ENCODE data around the gene CNNM4. TPM values are rescaled to one million over a fixed set of nuclear protein-coding genes. Genes with fewer than 3 reads are reported as not detected.

Gene CNNM4
- total and polyA plus RNA-seq, 4 experiments from 2014 or later = 0.94 to 7.2 (median 6.0) TPM

DNA sequence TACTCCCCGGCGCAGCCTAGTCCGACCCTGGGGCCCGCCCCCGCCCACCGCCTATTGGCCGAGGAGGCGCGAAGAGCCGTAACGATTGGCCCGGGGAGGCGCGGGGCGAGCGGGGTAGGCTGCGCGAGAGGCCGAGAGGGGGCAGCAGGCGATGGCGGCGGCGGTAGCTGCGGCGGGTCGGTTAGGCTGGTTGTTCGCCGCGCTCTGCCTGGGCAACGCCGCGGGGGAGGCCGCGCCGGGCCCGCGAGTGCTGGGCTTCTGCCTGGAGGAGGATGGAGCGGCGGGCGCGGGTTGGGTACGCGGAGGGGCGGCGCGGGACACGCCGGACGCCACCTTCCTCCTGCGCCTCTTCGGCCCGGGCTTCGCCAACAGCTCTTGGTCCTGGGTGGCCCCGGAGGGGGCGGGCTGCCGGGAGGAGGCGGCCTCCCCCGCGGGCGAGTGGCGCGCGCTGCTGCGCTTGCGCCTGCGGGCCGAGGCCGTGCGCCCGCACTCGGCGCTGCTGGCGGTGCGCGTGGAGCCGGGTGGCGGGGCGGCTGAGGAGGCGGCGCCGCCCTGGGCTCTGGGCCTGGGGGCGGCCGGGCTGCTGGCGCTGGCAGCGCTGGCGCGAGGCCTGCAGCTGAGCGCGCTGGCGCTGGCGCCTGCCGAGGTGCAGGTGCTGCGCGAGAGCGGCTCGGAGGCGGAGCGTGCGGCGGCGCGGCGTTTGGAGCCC is 55.6 kb downstream of the CNNM4 start, which contains the start of gene CNNM3:
Gene CNNM3, plus strand, starts transcription at position 142 of the 709 bp plus-strand sequence. Its CDS starts 10 bp downstream, at position 152.
- H3K4me3 ChIP-seq (ENCODE audit: low read length in 2 of 2) = peak within 1 kb of the TSS; percentile 82 to 83
- peaks cover 9% of the 10 kb centered on the region for H3K36me3 ChIP-seq (ENCODE audit: insufficient read depth, low read length)
- intact Hi-C loops (cut with micrococcal nuclease) = loop anchor here (1.0 to 5.0 kb wide), 9 partner anchors 10 to 296 kb away; partner anchors contain the start of genes ANKRD36, ANKRD39, CNNM4 and LMAN2L
- Mint-ChIP-seq H3K36me3 (peaks cover 7 to 36% of the 10 kb centered on the region in 2 donors), H3K27me3 (no peaks in the 10 kb centered on the region), H3K27ac (peak within 1 kb of the TSS; percentile 74 to 96 (median 93)), H3K9me3 (no peaks in the 10 kb centered on the region), H3K4me1 (peaks cover 50 to 76% (median 61%) of the 10 kb centered on the region in 4 donors), H3K4me3 (peak within 1 kb of the TSS; percentile 93 to 97 (median 95))
- no peaks in the 10 kb centered on the region for H3K9me3 ChIP-seq (ENCODE audit: control insufficient read depth in 1 of 2, low read length in 2 of 2)
- no peaks in the 10 kb centered on the region for H3K27me3 ChIP-seq (ENCODE audit: insufficient read depth, low read length)
- ChIA-PET CTCF (ENCODE audit: partially characterized antibody) (interaction anchor here (0.8 to 6.8 kb wide), 9 partner anchors 9 to 143 kb away, joined by 3 to 32 read pairs (median 6); partner anchors contain the start of gene ANKRD39), POLR2A (ENCODE audit: partially characterized antibody) (interaction anchor here (0.6 to 7.6 kb wide), 30 partner anchors 10 to 671 kb away, joined by 3 to 104 read pairs (median 4); partner anchors contain the start of genes ANKRD36, ANKRD39, ARID5A and CNNM4)
- DNase-seq = peak; percentile 93 to 97 (median 94)
- H3K27ac ChIP-seq (ENCODE audit: low read depth, low read length) = peak within 1 kb of the TSS; percentile 77
- peaks cover 57% of the 10 kb centered on the region for H3K4me1 ChIP-seq (ENCODE audit: insufficient read depth, low read length)

DNA sequence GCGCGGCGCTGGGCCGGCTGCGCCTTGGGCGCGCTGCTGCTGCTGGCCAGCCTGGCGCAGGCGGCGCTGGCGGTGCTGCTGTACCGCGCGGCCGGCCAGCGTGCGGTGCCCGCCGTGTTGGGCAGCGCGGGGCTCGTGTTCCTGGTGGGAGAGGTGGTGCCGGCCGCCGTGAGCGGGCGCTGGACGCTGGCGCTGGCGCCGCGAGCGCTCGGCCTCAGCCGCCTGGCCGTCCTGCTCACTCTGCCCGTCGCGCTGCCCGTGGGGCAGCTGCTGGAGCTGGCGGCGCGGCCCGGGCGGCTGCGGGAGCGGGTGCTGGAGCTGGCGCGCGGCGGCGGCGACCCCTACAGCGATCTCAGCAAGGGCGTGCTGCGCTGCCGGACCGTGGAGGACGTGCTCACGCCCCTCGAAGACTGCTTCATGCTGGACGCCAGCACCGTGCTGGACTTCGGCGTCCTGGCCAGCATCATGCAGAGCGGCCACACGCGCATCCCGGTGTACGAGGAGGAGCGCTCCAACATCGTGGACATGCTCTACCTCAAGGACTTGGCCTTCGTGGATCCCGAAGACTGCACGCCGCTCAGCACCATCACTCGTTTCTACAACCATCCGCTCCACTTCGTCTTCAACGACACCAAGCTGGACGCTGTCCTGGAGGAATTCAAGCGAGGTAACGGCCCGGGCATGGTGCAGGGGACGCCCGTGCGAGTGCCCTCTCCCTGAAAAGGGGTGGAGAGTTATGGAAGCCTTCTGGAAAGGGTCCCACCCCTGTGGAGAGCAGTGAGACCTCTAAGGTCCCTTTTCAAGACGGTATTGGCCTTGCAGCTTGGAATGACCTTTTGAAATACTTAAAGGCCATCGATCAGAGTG is 56.4 kb downstream of the CNNM4 start:
- Histone ChIP-seq H3K27me3 (ENCODE audit: insufficient read depth, low read length) (no peaks in the 10 kb centered on the region), H3K27ac (ENCODE audit: low read depth, low read length) (peak overlapping the region; percentile 27), H3K4me1 (ENCODE audit: insufficient read depth, low read length) (peaks cover 61% of the 10 kb centered on the region), H3K36me3 (ENCODE audit: insufficient read depth, low read length) (peaks cover 9% of the 10 kb centered on the region), H3K4me3 (ENCODE audit: low read length in 2 of 2) (peak overlapping the region; percentile 63 to 74), H3K9me3 (ENCODE audit: control insufficient read depth in 1 of 2, low read length in 2 of 2) (no peaks in the 10 kb centered on the region)
- Mint-ChIP-seq H3K4me3 (peak overlapping the region; percentile 80 to 92 (median 87)), H3K36me3 (peaks cover 7 to 37% of the 10 kb centered on the region in 2 donors), H3K27ac (peak overlapping the region in 5 of 7 donors; percentile 19 to 84 (median 48)), H3K27me3 (no peaks in the 10 kb centered on the region), H3K4me1 (peaks cover 53 to 73% (median 63%) of the 10 kb centered on the region in 4 donors), H3K9me3 (no peaks in the 10 kb centered on the region)
- POLR2A ChIA-PET (ENCODE audit: partially characterized antibody) = interaction anchor here (0.8 to 7.6 kb wide), 28 partner anchors 9 to 672 kb away, joined by 3 to 104 read pairs (median 6); partner anchors contain the start of genes ANKRD36, ANKRD39, ARID5A and CNNM4
- CTCF ChIA-PET (ENCODE audit: partially characterized antibody) = interaction anchor here (0.7 to 6.8 kb wide), 15 partner anchors 10 to 142 kb away, joined by 3 to 32 read pairs (median 5); partner anchors contain the start of genes ANKRD39 and CNNM4
- DNase-seq = no peak
- intact Hi-C loops (cut with micrococcal nuclease) = loop anchor here (1.0 to 5.0 kb wide), 9 partner anchors 11 to 295 kb away; partner anchors contain the start of genes ANKRD36, ANKRD39, CNNM4 and LMAN2L

DNA sequence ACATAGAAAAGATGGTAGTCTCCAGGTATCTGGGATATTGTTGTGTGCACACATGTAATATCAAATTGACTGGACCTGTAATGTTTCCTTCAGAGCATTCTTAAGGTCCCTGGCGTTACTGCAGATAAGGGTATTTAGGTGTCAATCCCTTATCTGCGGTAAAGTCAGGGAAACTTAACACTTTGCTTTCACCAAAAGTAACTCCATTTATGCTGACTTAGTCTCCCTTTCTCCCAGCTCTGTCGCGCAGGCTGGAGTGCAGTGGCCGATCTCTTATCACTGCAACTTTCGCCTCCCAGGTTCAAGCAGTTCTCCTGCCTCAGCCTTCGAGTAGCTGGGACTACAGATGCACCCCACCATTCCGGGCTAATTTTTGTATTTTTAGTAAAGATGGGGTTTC is 57.2 kb downstream of the CNNM4 start:
- H3K4me3 Mint-ChIP-seq = peak overlapping the region; percentile 80 to 92 (median 87)
- H3K27me3 Mint-ChIP-seq = no peaks in the 10 kb centered on the region
- peaks cover 49 to 70% (median 59%) of the 10 kb centered on the region in 4 donors for H3K4me1 Mint-ChIP-seq
- no peaks in the 10 kb centered on the region for H3K9me3 Mint-ChIP-seq
- intact Hi-C loops (cut with micrococcal nuclease) = loop anchor here (5.0 kb wide), 2 partner anchors 56 to 294 kb away; partner anchors contain the start of genes ANKRD36 and CNNM4
- no peak for DNase-seq
- CTCF ChIA-PET (ENCODE audit: partially characterized antibody) = interaction anchor here (0.7 to 6.8 kb wide), 8 partner anchors 11 to 140 kb away, joined by 3 to 32 read pairs (median 4); partner anchors contain the start of genes ANKRD39 and CNNM4
- peak overlapping the region; percentile 11 to 84 (median 72) for H3K27ac Mint-ChIP-seq
- H3K4me3 ChIP-seq (ENCODE audit: low read length in 2 of 2) = peak overlapping the region; percentile 63 to 74
- peaks cover 16% of the 10 kb centered on the region for H3K36me3 ChIP-seq (ENCODE audit: insufficient read depth, low read length)
- H3K4me1 ChIP-seq (ENCODE audit: insufficient read depth, low read length) = peaks cover 61% of the 10 kb centered on the region
- H3K9me3 ChIP-seq (ENCODE audit: control insufficient read depth in 1 of 2, low read length in 2 of 2) = no peaks in the 10 kb centered on the region
- no peak overlapping the region for H3K27ac ChIP-seq (ENCODE audit: low read depth, low read length)
- POLR2A ChIA-PET (ENCODE audit: partially characterized antibody) = interaction anchor here (0.8 to 7.6 kb wide), 10 partner anchors 8 to 145 kb away, joined by 3 to 104 read pairs (median 7); partner anchors contain the start of genes ANKRD39 and CNNM4
- H3K27me3 ChIP-seq (ENCODE audit: insufficient read depth, low read length) = no peaks in the 10 kb centered on the region
- peaks cover 7 to 39% of the 10 kb centered on the region in 2 donors for H3K36me3 Mint-ChIP-seq

DNA sequence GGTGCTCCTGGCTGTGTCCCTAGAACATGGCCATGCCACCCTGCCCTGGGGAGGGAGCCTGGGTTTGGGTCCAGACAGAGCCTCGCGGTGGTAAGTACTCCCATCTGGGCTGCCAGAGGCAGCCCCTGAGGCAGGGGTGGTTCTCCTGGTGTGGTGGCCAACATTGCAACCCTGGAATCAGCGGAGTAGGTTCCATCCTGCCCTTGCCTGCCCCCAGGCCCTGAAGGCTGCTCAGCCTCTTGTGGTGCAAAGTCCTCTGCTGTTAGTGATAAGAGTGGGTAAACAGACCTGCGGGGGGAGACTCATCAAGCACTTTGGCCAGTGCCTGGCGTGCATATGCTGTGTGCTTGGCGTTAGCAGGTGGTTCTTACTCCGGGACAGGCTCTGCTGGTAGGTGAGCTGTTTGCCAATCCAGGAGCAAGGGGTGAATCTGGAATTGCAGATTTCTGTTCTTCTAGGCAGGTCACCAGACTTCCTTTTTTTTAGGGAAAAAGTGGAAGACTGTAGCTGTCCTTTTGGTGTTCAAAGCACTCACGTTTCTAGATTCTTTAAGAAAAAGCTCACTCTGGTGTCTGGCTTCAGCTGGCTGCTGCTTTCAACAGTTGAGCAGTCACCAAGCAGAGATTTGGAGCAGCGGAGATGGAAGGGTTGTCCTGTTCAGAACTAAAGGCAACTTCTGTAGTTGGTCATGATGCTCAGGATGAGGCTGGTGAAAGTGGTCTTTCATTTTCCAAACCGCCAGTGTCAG is 58.6 kb downstream of the CNNM4 start:
- no peaks in the 10 kb centered on the region for H3K9me3 Mint-ChIP-seq
- peaks cover 46 to 67% (median 58%) of the 10 kb centered on the region in 4 donors for H3K4me1 Mint-ChIP-seq
- no peaks in the 10 kb centered on the region for H3K27me3 Mint-ChIP-seq
- H3K27ac Mint-ChIP-seq = peak overlapping the region in 6 of 7 donors; percentile 43 to 90 (median 74)
- POLR2A ChIA-PET (ENCODE audit: partially characterized antibody) = interaction anchor here (0.6 to 7.6 kb wide), 11 partner anchors 9 to 673 kb away, joined by 3 to 80 read pairs (median 6); partner anchors contain the start of genes ANKRD39 and CNNM4
- no peaks in the 10 kb centered on the region for H3K9me3 ChIP-seq (ENCODE audit: control insufficient read depth in 1 of 2, low read length in 2 of 2)
- peaks cover 27% of the 10 kb centered on the region for H3K36me3 ChIP-seq (ENCODE audit: insufficient read depth, low read length)
- CTCF ChIA-PET (ENCODE audit: partially characterized antibody) = interaction anchor here (0.9 to 6.8 kb wide), 5 partner anchors 11 to 137 kb away, joined by 3 to 32 read pairs (median 5); partner anchors contain the start of gene ANKRD39
- peaks cover 55% of the 10 kb centered on the region for H3K4me1 ChIP-seq (ENCODE audit: insufficient read depth, low read length)
- DNase-seq = no peak
- intact Hi-C loops (cut with micrococcal nuclease) = loop anchor here (5.0 kb wide), 2 partner anchors 57 to 293 kb away; partner anchors contain the start of genes ANKRD36 and CNNM4
- peaks cover 7 to 44% of the 10 kb centered on the region in 2 donors for H3K36me3 Mint-ChIP-seq
- peak overlapping the region; percentile 74 to 92 (median 87) for H3K4me3 Mint-ChIP-seq
- peak overlapping the region in 1 of 2 donors; percentile 74 for H3K4me3 ChIP-seq (ENCODE audit: low read length in 2 of 2)
- H3K27me3 ChIP-seq (ENCODE audit: insufficient read depth, low read length) = no peaks in the 10 kb centered on the region
- H3K27ac ChIP-seq (ENCODE audit: low read depth, low read length) = no peak overlapping the region

DNA sequence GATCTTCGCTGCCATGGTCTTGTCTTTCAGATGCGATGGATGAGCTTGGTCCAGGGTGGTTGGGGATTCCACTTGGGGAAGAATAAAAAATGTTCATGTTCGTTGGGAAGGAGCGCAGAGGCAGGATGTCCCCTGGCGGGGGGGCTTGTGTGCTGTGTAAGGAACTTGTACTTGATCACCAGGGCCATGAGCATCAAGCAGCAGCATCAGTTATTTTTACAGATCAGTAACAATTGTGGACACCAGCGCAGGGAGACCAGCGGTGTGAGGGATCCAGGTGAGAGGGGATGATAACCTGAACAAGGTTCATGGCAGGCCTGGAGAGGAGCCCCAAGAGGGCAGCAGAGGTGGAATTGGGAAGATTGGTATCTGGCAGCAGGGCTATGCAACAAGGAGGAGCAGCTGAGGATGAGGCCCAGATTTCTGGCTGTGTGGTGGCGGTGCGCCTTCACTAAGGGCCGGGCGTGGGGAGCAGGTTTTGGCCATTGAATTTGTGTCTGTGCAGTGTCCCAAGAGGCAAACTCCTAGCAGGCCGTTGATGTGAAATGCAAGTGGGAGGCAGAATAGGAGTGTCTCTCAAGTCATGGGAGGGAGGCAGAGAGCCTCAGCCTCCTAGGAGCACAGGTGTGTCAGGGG is 59.3 kb downstream of the CNNM4 start:
- POLR2A ChIA-PET (ENCODE audit: partially characterized antibody) = interaction anchor here (0.6 to 7.6 kb wide), 8 partner anchors 9 to 132 kb away, joined by 3 to 80 read pairs (median 8); partner anchors contain the start of genes ANKRD39 and CNNM4
- no peaks in the 10 kb centered on the region for H3K27me3 Mint-ChIP-seq

More for the DNA sequence above, 59.3 kb downstream of the CNNM4 start:
- Mint-ChIP-seq H3K9me3 (no peaks in the 10 kb centered on the region), H3K27ac (peak overlapping the region in 5 of 7 donors; percentile 68 to 90 (median 79)), H3K36me3 (peaks cover 7 to 50% of the 10 kb centered on the region in 2 donors), H3K4me1 (peaks cover 44 to 70% (median 56%) of the 10 kb centered on the region in 4 donors), H3K4me3 (peak overlapping the region; percentile 31 to 92 (median 86))
- Histone ChIP-seq H3K4me1 (ENCODE audit: insufficient read depth, low read length) (peaks cover 52% of the 10 kb centered on the region), H3K4me3 (ENCODE audit: low read length in 2 of 2) (no peak overlapping the region), H3K27ac (ENCODE audit: low read depth, low read length) (no peak overlapping the region), H3K27me3 (ENCODE audit: insufficient read depth, low read length) (no peaks in the 10 kb centered on the region), H3K9me3 (ENCODE audit: control insufficient read depth in 1 of 2, low read length in 2 of 2) (no peaks in the 10 kb centered on the region), H3K36me3 (ENCODE audit: insufficient read depth, low read length) (peaks cover 33% of the 10 kb centered on the region)
- no peak for DNase-seq
- CTCF ChIA-PET (ENCODE audit: partially characterized antibody) = interaction anchor here (0.9 to 6.8 kb wide), 5 partner anchors 10 to 142 kb away, joined by 3 to 32 read pairs (median 3); partner anchors contain the start of gene ANKRD39
- intact Hi-C loops (cut with micrococcal nuclease) = loop anchor here (5.0 kb wide), 2 partner anchors 58 to 292 kb away; partner anchors contain the start of genes ANKRD36 and CNNM4

Data from CD4-positive, alpha-beta memory T cell (primary cell).